Dermis microvascular lymphatic vessel endothelial cell (primary cell): ENCODE data around the gene MIB1. TPM values are rescaled to one million over a fixed set of nuclear protein-coding genes. Genes with fewer than 3 reads are reported as not detected.
"Not testable (repeated sequence)": the region's sequence is repeated elsewhere in the genome, so short reads cannot be mapped to it uniquely, and the experiment has no call there.

ENCODE experiments used
- DNase-seq, 2 donors: peaks; one replicate each; pipeline versions ENCODE4 v3.0.0 to v3.0.0-alpha.2; 2010; ENCODE audit warnings: low read depth in 2 of 2
- total RNA-seq: library from RNA; depleted of rRNA; stranded (reverse); fragments of >200 nt; gene quantifications from 2 replicates; pipeline ENCODE4 v1.2.1, GENCODE V29; 2014

The MIB1 gene
- total RNA-seq, result 36.5 and 40.1 TPM in 2 replicates

DNA sequence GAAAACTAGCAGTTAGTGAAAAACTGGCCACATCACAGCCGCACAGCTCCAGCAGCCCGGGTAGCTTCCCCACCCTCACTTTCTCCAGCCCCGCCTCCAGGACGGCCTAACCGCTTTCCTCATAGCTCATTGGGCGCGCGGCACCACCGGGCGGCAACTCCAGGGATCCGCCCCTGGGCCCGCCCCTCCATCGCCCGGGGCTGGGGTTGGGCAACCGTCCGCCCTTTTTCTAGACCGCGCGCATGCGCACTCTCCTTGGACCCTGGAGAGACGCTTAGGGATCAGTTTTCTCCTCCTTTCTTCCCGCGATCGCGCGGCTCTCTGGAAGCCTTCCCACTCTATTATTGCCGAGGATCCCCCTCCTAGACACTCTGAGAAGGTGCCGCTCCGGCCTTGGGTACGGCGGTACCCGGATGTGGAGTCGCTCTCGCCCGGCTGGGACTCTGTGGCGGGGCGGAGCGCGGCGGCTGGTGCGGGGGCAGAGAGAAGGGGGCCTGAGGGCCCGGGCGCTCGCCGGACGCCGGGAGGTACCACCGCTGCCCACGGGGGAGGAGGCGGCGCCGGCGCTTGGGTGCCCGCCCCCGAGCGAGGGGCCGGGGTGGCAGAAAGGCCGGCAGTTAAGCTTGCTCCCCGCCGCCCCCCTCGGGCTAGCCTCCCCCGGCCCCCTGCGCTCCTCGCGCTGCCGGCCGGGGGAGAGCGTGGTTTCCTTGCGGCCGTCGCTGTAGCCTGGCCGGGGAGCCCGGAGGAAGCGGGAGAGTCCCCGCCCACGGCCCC, at the start of gene MIB1:
MIB1 (plus strand) TSS at position 255 of the 774 bp plus-strand sequence. CDS start 792 bp downstream, outside the sequence.
- DNase-seq, result peak; percentile 92 to 98

DNA sequence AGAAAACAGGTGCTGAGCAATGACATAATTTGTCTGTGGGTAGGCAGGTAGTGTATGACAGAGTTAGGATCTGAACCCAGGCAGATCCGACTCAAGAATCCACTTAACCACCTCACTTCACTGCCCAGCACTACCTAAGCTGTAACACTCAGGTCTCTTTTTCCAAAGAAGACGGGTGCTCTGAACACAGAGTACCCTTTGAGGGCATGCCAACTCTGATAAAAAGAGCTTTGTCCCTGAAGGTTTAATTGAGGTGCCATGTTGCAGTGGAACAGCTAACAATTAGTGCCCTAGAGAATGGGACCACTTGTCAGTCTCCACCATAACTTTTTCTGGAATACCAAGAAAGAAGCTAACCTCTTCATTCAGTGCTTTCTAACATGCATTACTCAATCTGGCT, 47.3 kb upstream of the MIB1 start:
- DNase-seq, result no peak

- no peak for DNase-seq
Measured at GRCh38 chr18:21700528-21701075, 40.0 kb upstream of the MIB1 start.

DNA sequence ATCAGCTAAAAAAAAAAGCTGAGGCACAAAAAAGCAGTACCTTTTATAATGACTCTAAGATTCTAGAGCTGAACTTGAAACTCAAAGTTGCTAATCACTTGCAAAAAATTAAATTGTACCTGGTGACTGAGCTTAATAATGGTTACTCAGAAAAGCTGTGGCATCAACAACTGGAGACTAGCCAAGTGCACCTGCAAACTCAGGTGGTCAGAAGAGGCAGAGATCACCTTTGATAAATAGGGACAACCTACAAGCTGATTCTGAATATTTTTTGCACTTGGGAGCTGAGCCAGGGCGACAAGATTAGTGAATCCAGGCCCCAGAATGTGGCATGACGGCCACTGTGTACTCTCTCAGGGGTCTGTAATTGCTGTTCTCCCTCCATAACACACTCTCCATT, 39.0 kb upstream of the MIB1 start:
- DNase-seq, result no peak

DNA sequence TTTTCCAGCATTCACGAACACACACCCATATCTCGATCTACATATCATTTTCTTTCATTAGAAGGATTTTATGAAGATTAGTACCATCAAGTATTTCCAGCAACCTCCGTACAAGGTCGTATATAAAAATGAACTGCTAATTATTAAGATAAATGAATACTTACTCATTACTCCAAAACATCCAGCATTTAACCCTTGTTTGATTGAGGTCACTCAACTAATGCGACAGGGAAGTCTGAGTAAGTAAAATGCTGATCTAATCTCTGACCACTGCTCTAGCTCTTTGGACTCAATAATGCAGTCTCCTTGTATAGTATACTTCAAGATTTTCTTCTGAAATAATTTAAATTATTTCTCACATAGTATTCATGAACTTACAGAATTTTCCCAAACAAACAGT, 38.0 kb upstream of the MIB1 start:
- no peak for DNase-seq

DNA sequence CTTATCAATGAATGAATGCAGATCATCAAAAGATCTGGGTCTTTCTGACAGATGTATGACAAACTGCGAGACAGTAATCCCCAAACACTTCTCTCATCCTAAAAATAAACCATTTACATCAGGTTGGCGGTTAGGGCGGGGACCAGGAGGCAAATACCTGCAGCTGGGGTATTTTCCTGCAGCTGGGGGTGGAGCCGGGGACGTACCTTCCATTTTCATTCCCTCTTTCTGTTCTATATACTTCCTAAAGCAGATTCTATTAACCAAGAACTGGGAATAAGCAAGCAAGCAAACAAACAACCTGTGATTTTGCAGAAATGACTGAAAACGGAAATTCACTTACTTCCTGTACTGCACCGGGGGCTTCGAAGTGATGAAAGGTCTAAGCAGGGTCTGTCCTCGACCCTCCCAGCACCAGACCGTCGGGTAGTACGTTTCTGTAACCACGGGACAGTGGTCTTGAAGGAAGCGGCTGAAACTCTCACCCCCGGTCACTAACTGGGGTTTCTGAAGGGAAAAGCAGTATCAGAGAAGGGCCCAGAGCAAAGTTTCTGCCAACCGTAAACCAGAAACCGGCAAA, 37.3 kb upstream of the MIB1 start:
- DNase-seq, result no peak

GRCh38 chr18:21704603-21705364, 35.8 kb upstream of the MIB1 start, which contains the start of gene ABHD3:
ABHD3 (minus strand) TSS chr18:21704774; CDS start chr18:21704665, 109 bp downstream.
- DNase-seq, result peak; percentile 60 to 93

DNA sequence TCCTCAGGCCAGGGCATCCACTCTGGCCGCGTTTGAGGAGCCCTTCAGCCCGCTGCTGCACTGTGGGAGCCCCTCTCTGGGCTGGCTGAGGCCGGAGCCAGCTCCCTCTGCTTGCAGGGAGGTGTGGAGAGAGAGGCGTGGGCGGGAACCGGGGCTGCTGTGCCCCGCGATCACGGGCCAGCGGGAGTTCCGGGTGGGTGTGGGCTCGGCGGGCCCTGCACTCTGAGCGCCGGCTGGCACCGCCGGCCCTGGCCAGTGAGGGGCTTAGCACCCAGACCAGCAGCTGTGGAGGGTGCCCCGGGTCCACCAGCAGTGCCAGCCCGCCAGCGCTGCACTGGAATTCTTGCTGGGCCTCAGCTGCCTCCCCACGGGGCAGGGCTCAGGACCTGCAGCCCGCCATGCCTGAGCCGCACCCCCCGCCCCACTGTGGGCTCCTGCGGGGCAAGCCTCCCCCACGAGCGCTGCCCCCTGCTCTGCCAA, 34.2 kb upstream of the MIB1 start:
- no peak for DNase-seq

- DNase-seq, result not testable (repeated sequence)
Measured at GRCh38 chr18:21707130-21707529, 33.5 kb upstream of the MIB1 start.

DNA sequence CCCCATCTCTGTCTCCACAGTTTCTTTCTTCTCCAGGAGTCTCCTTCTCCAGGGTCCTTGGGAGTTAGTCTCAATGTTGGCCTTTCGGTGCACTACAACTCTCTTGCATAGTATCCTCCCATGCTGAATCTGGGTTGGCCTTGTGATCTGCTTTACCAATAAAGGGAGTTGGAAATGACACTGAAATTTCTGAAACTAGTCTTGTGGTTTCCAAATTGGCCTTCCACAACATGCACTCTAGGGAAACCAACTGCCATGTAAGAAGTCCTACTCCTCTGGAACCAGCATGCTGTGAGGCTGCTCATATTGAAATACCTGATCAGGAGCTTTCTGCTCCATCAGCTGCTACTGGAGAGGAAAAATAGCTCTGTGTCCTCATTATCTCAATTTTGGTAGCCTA, 26.1 kb upstream of the MIB1 start:
- no peak for DNase-seq

- no peak for DNase-seq
Measured at GRCh38 chr18:21722687-21723086, 17.9 kb upstream of the MIB1 start.

- no peak for DNase-seq
Measured at GRCh38 chr18:21725201-21725600, 15.4 kb upstream of the MIB1 start.

- no peak for DNase-seq
Measured at GRCh38 chr18:21727702-21728101, 12.9 kb upstream of the MIB1 start.

- DNase-seq, result no peak
Measured at GRCh38 chr18:21733011-21733410, 7.6 kb upstream of the MIB1 start.

GRCh38 chr18:21735452-21736015, 5.1 kb upstream of the MIB1 start:
- DNase-seq, result peak in 1 of 2 donors; percentile 38

DNA sequence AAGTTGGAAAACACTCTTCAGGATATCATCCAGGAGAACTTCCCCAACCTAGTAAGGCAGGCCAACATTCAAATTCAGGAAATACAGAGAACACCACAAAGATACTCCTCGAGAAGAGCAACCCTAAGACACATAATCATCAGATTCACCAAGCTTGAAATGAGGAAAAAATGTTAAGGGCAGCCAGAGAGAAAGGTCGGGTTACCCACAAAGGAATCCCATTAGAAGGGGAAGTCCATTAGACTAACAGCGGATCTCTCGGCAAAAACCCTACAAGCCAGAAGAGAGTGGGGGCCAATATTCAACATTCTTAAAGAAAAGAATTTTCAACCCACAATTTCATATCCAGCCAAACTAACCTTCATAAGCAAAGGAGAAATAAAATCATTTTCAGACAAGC, 3.7 kb upstream of the MIB1 start:
- not testable (repeated sequence) for DNase-seq

DNA sequence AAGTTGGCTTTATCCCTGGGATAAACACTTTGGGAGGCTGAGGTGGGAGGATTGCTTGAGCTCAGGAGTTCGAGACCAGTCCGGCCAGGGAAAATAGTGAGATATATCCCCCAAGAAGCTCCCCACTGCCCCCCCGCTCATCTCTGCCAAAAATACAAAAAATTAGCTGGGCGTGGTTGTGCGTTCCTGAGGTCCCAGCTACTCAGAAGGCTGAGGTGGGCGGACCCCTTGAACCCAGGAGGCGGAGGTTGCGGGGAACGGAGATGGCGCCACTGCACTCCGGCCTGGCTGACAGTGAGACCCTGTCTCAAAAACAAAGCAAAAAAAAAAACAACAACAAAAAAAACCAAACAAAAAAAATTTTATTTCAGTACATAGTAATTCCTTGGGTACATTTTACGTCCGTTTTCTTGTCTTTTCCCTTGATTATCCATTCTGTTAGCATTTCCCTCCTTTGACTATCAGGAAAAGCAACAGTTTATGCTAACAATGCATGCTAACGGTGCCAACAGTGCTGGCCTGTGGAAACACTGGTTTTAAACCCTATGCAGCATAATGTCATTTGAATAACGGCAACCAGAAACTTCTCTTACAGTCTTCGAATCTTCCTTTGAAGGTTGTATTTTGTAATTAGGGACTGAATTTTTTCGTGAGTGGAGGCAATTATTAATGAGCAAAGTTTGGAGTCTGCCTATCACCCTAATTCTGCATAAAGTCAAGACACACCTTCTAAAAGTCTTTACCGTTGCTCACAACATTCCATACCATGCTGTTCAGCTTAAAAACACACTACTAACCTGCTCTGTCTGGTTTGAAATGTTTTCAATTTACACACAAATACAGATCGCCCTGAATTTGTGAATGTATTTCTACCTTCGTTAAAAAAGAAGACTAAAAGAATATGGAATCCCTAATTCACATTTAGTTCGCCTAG, 721 bp upstream of the MIB1 start:
- peak; percentile 43 to 65 for DNase-seq

DNA sequence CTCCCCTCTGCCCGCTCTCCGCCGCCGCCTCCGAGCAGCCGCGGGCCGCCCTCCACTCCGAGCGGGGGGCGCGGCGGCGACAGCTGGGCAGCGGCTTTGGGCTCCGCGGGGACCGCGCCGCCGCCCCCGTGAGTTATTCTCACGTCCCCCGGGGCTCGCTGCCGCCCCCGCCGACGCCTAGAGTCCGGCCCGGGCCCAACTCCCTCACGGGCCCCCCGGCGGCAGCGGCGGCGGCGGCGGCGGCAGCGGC, 645 bp downstream of the MIB1 start:
- no peak for DNase-seq

DNA sequence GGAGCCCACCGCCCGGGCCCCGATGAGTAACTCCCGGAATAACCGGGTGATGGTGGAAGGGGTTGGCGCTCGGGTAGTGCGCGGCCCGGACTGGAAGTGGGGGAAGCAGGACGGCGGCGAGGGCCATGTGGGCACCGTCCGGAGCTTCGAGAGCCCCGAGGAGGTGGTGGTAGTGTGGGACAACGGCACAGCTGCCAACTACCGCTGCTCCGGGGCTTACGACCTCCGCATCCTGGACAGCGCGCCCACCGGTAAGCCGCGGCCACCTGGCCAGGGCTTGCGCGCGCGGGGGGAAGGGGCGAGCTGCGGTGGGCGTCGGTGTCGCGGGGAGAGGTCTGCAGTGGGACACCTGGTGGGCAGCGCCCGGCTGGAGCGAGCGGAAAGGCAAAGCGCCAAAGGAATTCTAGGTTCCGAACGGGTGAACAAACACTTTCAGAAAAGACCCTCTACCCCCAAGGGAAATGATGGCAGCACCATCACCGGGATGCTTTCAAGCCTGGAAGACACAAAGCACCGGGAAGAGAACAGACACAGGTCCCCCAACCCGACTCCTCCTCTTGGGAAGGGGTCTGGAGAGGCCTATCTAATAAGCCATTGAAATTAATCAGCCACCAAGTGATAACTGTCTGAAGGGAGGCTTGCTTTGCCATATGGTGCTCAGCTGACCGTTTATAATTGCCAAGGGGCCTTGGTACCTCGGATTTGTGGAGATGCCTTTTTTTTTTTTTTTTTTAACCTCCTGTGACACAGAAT, 1.1 kb downstream of the MIB1 start:
- peak in 1 of 2 donors; percentile 32 for DNase-seq

GRCh38 chr18:21742315-21742687, 1.7 kb downstream of the MIB1 start:
- peak in 1 of 2 donors; percentile 35 for DNase-seq
